Smooth muscle cell (in vitro differentiated cells): ENCODE data around the gene C1orf216. TPM values are rescaled to one million over a fixed set of nuclear protein-coding genes. Genes with fewer than 3 reads are reported as not detected.
A peak's percentile ranks its signal among the peaks of the same experiment; 100 is the strongest.

Experiments used
- DNase-seq: peaks from one replicate; lab custom pipeline; 2025; ENCODE audit not compliant: unreplicated experiment; lab: John Stamatoyannopoulos, UW
- H2AFZ ChIP-seq: fragments of 200-600 bp; sonication (generic); 2 replicates; pipeline ENCODE4 v1.6.0; 2016; ENCODE audit warnings: antibody characterized with exemption, low read depth, mild to moderate bottlenecking
- H3F3A ChIP-seq: fragments of 200-600 bp; sonication (generic); 2 replicates; pipeline ENCODE4 v1.6.0; 2017; ENCODE audit warnings: antibody characterized with exemption, low read depth
- H3K27ac ChIP-seq: fragments of 200-600 bp; sonication (generic); 2 replicates; pipeline ENCODE4 v1.5.1; 2016; ENCODE audit warnings: low read depth, mild to moderate bottlenecking
- H3K27me3 ChIP-seq: fragments of 200-600 bp; sonication (generic); 2 replicates; pipeline ENCODE4 v1.6.1; 2016; ENCODE audit warnings: low read depth, mild to moderate bottlenecking
- H3K36me3 ChIP-seq: fragments of 200-600 bp; sonication (generic); 2 replicates; pipeline ENCODE4 v1.5.1; 2016; ENCODE audit warnings: low read depth
- H3K4me1 ChIP-seq: fragments of 200-600 bp; sonication (generic); 2 replicates; pipeline ENCODE4 v1.5.1; 2016; ENCODE audit warnings: low read depth
- H3K4me2 ChIP-seq: fragments of 200-600 bp; sonication (generic); 2 replicates; pipeline ENCODE4 v1.6.0; 2016; ENCODE audit warnings: mild to moderate bottlenecking
- H3K4me3 ChIP-seq: fragments of 200-600 bp; sonication (generic); 2 replicates; pipeline ENCODE4 v1.5.1; 2016; ENCODE audit warnings: mild to moderate bottlenecking
- H3K79me2 ChIP-seq: fragments of 200-600 bp; sonication (generic); 2 replicates; pipeline ENCODE4 v1.6.0; 2016; ENCODE audit warnings: low read depth, mild to moderate bottlenecking
- H3K9ac ChIP-seq: fragments of 200-600 bp; sonication (generic); 2 replicates; pipeline ENCODE4 v1.6.0; 2016; ENCODE audit warnings: low read depth
- H3K9me3 ChIP-seq: fragments of 200-600 bp; sonication (generic); replicated peaks from 2 replicates; pipeline ENCODE4 v1.5.1; 2016; ENCODE audit warnings: low read depth
- H4K20me1 ChIP-seq: fragments of 200-600 bp; sonication (generic); 2 replicates; pipeline ENCODE4 v1.6.0; 2016; ENCODE audit warnings: low read depth
- WGBS: methylation state at CpG from one replicate; pipeline ENCODE4 v1.1.7; 2016; ENCODE audit warnings: low lambda C conversion rate; 5-methylcytosine and 5-hydroxymethylcytosine counted together
- polyA plus RNA-seq: library from polyadenylated mRNA; unstranded; fragments of >200 nt; fragmentation: Nextera tagmentation; extraction: Ambion mirVana; gene quantifications from 2 replicates; pipeline ENCODE4 v1.2.1, GENCODE V29; 2016
- total RNA-seq: library from RNA; depleted of rRNA; stranded (reverse); fragments of >200 nt; gene quantifications from 2 replicates; pipeline ENCODE4 v1.2.3, GENCODE V29; 2014
- TF ChIP-seq, protein P1 (sequence below): fragments of 200-600 bp; sonication (generic); IDR thresholded peaks from 2 replicates; pipeline ENCODE4 v1.5.1; 2017; ENCODE audit warnings: borderline replicate concordance, mild to moderate bottlenecking, antibody characterized with exemption; ENCODE audit not compliant: insufficient read depth, poor library complexity, severe bottlenecking

Gene C1orf216
- total and polyA plus RNA-seq, 2 experiments from 2014 or later = 7.5 to 9.4 TPM

DNA sequence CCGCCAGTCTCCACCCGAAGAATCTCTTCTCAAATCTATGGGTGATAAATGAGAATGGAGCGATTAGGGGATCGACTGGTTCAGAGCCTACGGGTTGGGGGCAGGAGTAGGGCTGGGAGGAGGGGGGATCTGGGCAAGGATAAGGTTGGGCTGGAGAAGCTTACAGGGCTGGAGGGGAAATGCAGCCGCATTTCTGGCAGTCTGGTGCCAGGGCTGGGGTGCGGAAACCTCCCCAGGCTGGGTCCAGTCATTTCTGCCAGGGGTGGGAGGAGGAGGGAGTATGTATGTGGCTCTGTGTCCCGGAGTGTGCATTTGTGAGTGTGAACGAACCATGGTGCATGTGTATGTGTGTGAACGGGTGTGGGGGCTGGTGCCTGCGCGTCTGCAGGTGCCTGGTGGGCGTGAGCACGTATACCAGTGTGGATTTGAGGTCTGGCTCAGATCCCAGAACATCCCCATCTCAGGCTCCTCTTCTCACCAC lies 10.2 kb downstream of the C1orf216 start:
- H3K9ac ChIP-seq = no peak overlapping the region
- H4K20me1 ChIP-seq = peaks cover 7% of the 10 kb centered on the region
- H3K27ac ChIP-seq = no peak overlapping the region
- H3K36me3 ChIP-seq = no peaks in the 10 kb centered on the region
- no peaks in the 10 kb centered on the region for H3K9me3 ChIP-seq
- peak overlapping the region; percentile 94 for H3K4me2 ChIP-seq
- no peaks in the 10 kb centered on the region for H3K79me2 ChIP-seq
- no peaks in the 10 kb centered on the region for H3F3A ChIP-seq
- no peaks in the 10 kb centered on the region for H3K27me3 ChIP-seq
- peak overlapping the region; percentile 66 for H3K4me3 ChIP-seq
- WGBS = 34% methylated on average over 14 of the region's 14 CpGs
- TF ChIP-seq, protein P1, sequence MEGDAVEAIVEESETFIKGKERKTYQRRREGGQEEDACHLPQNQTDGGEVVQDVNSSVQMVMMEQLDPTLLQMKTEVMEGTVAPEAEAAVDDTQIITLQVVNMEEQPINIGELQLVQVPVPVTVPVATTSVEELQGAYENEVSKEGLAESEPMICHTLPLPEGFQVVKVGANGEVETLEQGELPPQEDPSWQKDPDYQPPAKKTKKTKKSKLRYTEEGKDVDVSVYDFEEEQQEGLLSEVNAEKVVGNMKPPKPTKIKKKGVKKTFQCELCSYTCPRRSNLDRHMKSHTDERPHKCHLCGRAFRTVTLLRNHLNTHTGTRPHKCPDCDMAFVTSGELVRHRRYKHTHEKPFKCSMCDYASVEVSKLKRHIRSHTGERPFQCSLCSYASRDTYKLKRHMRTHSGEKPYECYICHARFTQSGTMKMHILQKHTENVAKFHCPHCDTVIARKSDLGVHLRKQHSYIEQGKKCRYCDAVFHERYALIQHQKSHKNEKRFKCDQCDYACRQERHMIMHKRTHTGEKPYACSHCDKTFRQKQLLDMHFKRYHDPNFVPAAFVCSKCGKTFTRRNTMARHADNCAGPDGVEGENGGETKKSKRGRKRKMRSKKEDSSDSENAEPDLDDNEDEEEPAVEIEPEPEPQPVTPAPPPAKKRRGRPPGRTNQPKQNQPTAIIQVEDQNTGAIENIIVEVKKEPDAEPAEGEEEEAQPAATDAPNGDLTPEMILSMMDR = no peak
- DNase-seq = no peak
- H3K4me1 ChIP-seq = peaks cover 6% of the 10 kb centered on the region
- peak overlapping the region; percentile 12 for H2AFZ ChIP-seq

DNA sequence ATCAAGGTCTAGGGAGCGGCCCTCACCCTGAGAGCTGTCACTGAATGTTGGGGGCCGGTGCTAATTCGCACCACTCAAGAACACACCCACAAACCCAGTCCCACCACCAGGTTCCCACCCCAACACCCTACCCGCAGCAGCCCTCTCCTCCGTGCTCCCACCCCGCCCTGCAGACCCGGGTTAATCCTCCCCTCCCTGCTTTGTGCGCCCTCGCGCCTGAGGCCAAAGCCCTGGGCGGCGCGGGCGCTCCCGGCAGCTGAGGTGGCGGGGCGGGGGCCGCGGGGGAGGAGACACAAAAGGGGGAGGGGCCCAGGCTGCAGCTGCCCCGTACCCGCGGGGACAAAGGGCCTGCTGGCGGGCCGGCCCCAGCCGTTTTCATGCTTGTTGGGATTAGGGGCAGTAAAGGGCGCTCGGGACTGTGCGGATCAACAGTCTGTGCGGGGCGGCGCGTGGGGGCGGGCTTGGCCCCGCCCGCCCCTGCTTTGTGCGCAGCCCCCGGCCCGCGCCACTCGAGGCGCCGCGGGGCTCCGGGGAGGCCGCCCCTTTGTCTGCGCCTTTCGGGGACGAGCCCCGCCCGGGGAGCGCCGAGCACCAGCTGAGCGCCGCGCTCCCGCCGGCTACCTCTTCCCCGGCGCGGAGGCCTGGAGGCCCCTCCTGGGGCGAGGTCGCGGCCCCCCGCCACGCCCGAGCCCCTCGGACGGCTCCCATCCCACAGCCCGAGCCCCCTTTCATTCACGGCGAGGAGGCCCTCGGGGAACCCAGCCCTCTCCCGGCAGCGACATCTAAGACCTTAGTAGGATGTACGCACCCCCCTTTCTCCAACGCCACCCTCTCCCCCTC lies 10.9 kb downstream of the C1orf216 start:
- Histone ChIP-seq H3K27me3 (no peaks in the 10 kb centered on the region), H3K79me2 (no peaks in the 10 kb centered on the region), H3K4me2 (peak overlapping the region; percentile 94), H3K27ac (no peak overlapping the region), H3K9me3 (no peaks in the 10 kb centered on the region), H3K4me1 (peaks cover 6% of the 10 kb centered on the region), H2AFZ (peak overlapping the region; percentile 12), H3K4me3 (peak overlapping the region; percentile 66), H3K9ac (no peak overlapping the region), H3K36me3 (no peaks in the 10 kb centered on the region), H3F3A (no peaks in the 10 kb centered on the region), H4K20me1 (no peaks in the 10 kb centered on the region)
- TF ChIP-seq, protein P1 = no peak
- DNase-seq = peak; percentile 11
- WGBS = 3% methylated on average over 18 of the region's 76 CpGs

DNA sequence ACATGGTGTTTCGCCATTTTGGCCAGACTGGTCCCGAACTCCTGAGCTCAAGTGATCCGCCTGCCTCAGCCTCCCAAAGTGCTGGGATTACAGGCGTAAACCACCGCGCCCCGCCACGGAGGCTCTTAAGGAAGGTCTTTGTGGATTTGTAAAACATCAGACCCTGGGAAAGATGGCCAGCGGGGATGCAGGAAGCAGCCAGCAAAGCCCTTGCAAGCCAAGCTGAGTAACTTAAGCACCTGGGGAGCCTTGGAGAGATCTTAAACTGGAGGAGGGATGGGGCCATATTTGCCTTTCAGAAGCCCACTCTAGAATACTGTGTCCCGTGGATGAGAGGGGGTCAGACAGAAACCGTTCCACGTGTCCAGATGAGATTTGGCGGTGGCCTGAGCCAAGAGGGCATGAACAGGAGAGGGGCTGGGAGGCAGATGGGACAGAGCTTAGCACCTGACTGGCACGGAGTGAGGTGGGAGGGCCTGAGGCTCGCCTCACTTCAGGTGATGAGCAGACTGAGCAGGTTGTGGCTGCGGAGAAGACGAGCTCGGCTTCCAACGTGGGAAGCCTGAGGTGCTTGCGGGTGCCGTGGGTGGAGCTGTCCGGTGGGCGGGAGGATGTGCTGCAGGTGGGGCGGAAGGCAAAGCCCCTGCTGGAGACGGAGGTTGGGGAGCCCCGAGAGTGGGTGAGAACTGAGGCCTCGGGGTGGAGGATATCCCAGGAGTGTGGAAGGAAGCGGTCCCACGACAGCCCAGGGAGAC lies 11.7 kb downstream of the C1orf216 start:
- Histone ChIP-seq H3K27me3 (no peaks in the 10 kb centered on the region), H3K27ac (no peak overlapping the region), H3K9me3 (no peaks in the 10 kb centered on the region), H3K9ac (no peak overlapping the region), H3K4me3 (peak overlapping the region; percentile 66), H3F3A (no peaks in the 10 kb centered on the region), H3K79me2 (no peaks in the 10 kb centered on the region), H3K36me3 (no peaks in the 10 kb centered on the region), H2AFZ (peak overlapping the region; percentile 12), H3K4me1 (peaks cover 6% of the 10 kb centered on the region), H3K4me2 (peak overlapping the region; percentile 94), H4K20me1 (no peaks in the 10 kb centered on the region)
- WGBS = 42% methylated on average over 28 of the region's 29 CpGs
- TF ChIP-seq, protein P1 = no peak
- DNase-seq = no peak
